ENCODE results near the gene CENPX.
A peak's percentile ranks its signal among the peaks of the same experiment; 100 is the strongest.

Gene CENPX

GRCh38 chr17:82033359-82034085 is 10.8 kb upstream of the CENPX start:
- H3K4me1 Mint-ChIP-seq, result peaks cover 16% of the 10 kb centered on the region
- H3K9me3 Mint-ChIP-seq, result no peaks in the 10 kb centered on the region
- TF ChIP-seq, protein P1, sequence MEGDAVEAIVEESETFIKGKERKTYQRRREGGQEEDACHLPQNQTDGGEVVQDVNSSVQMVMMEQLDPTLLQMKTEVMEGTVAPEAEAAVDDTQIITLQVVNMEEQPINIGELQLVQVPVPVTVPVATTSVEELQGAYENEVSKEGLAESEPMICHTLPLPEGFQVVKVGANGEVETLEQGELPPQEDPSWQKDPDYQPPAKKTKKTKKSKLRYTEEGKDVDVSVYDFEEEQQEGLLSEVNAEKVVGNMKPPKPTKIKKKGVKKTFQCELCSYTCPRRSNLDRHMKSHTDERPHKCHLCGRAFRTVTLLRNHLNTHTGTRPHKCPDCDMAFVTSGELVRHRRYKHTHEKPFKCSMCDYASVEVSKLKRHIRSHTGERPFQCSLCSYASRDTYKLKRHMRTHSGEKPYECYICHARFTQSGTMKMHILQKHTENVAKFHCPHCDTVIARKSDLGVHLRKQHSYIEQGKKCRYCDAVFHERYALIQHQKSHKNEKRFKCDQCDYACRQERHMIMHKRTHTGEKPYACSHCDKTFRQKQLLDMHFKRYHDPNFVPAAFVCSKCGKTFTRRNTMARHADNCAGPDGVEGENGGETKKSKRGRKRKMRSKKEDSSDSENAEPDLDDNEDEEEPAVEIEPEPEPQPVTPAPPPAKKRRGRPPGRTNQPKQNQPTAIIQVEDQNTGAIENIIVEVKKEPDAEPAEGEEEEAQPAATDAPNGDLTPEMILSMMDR (IDR thresholded peaks at IDR 0.05; ENCODE audit: unreplicated experiment in 3 of 3), result no peak
- no peaks in the 10 kb centered on the region for H3K36me3 Mint-ChIP-seq (ENCODE audit: low read depth)
- H3K27me3 Mint-ChIP-seq (ENCODE audit: low read depth), result peaks cover 17% of the 10 kb centered on the region
- peak overlapping the region; percentile 78 to 84 (median 78) for H3K4me3 Mint-ChIP-seq
- H3K27ac Mint-ChIP-seq, result no peak overlapping the region

- no peak overlapping the region for H3K27ac Mint-ChIP-seq
- no peaks in the 10 kb centered on the region for H3K36me3 Mint-ChIP-seq (ENCODE audit: low read depth)
- TF ChIP-seq, protein P1 (IDR thresholded peaks at IDR 0.05; ENCODE audit: unreplicated experiment in 3 of 3), result no peak
- H3K9me3 Mint-ChIP-seq, result no peaks in the 10 kb centered on the region
- H3K4me1 Mint-ChIP-seq, result peaks cover 9% of the 10 kb centered on the region
- H3K4me3 Mint-ChIP-seq, result peak overlapping the region; percentile 61 to 78 (median 66)
- H3K27me3 Mint-ChIP-seq (ENCODE audit: low read depth), result peaks cover 16% of the 10 kb centered on the region
Observed at GRCh38 chr17:82031885-82032627, 9.4 kb upstream of the CENPX start.

DNA sequence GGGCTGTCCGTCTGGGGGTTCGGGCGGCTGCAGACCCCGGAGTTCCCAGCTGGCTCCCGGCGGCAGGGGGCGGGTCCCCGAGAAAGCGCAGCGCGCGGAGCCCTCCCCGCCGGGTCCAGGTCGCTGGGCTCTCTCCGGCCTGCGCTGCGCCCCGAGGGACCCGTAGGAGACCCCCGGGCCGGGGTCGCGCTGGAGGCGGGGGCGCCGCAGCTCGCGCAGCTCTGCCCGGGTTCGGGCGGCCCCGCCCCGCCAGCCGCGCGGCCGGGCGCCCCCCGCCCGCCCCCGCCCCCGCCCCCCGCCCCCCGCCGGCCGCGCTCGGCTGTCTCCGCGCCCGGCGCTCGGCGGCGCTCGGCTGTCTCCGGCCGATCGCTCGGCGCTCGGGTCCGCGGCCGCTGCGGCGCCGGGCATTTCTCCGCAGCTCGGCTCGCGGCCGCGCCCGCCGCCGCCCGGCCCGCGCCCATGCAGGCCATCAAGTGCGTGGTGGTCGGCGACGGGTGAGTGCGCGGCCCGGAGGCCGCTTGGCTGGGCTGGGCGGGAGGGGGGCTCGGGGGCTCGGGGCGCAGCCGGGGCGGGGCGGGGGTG is 8.7 kb upstream of the CENPX start, which contains the start of gene RAC3:
TSS of gene RAC3 (plus strand) at position 376 of the 582 bp plus-strand sequence. CDS start at position 460, 84 bp downstream.
- peaks cover 16% of the 10 kb centered on the region for H3K27me3 Mint-ChIP-seq (ENCODE audit: low read depth)
- H3K9me3 Mint-ChIP-seq, result no peaks in the 10 kb centered on the region
- peaks cover 9% of the 10 kb centered on the region for H3K4me1 Mint-ChIP-seq
- H3K36me3 Mint-ChIP-seq (ENCODE audit: low read depth), result no peaks in the 10 kb centered on the region
- TF ChIP-seq, protein P1 (IDR thresholded peaks at IDR 0.05; ENCODE audit: unreplicated experiment in 3 of 3), result no peak
- no peak within 1 kb of the TSS for H3K27ac Mint-ChIP-seq
- H3K4me3 Mint-ChIP-seq, result peak within 1 kb of the TSS; percentile 83 to 84 (median 84)

DNA sequence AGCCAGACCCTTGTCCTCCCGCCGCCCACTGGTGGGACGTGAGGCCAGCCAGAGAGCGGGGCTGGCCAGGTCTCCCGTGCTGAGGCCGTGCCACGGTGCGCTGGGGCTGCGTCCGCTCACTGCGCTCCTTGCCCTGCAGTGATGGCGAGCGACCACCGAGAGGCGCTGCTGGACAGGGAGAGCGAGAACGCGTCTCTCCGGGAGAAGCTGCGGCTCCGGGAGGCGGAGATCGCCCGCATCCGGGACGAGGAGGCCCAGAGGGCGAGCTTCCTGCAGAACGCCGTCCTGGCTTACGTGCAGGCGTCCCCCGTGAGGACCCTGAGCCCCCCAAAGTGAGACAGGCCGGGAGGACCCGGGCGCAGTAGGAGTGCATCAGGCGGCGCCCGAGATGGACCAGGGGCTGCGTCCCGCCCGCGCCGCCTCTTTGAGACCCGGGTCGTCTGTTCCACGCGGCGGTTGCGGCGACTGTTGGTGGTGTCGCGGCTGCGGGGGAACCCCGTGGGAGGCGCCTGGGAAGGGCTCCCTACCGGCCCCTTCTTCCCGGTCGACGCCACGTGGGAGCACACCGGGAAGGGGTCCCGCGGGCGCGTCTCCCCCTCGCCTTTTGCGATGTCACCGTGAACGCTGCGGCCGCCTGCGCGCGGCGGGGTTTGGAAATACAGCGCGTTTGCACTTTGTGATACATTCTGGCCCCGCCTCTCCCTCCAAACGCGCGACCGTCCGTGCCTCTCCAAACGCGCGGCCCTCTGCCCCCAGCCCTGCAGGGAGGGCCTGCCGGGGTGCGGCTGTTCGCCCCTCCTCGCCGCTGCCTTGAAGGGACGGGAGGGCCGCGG is 8.0 kb upstream of the CENPX start:
- peak overlapping the region; percentile 83 to 84 (median 84) for H3K4me3 Mint-ChIP-seq
- peaks cover 9% of the 10 kb centered on the region for H3K4me1 Mint-ChIP-seq
- no peaks in the 10 kb centered on the region for H3K9me3 Mint-ChIP-seq
- no peaks in the 10 kb centered on the region for H3K36me3 Mint-ChIP-seq (ENCODE audit: low read depth)
- TF ChIP-seq, protein P1 (IDR thresholded peaks at IDR 0.05; ENCODE audit: unreplicated experiment in 3 of 3), result peak; percentile 92 to 95 (median 93)
- H3K27me3 Mint-ChIP-seq (ENCODE audit: low read depth), result peaks cover 16% of the 10 kb centered on the region
- no peak overlapping the region for H3K27ac Mint-ChIP-seq

DNA sequence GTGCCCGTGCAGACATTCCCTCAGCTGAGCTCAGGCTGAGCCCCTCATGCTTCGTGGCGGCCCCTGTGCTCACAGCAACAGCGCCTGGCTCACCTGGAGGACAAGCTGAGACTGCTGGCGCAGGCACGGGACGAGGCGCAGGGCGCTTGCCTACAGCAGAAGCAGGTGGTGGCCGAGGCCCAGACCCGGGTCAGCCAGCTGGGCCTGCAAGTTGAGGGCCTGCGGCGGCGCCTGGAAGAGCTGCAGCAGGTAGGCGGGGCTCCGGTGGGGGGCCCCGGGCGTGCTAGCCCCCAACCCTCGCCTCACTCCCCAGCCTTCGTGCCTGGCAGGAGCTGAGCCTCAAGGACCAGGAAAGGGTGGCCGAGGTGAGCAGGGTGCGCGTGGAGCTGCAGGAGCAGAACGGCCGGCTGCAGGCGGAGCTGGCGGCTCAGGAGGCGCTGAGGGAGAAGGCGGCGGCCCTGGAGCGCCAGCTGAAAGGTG is 7.4 kb upstream of the CENPX start:
- Mint-ChIP-seq H3K36me3 (ENCODE audit: low read depth) (no peaks in the 10 kb centered on the region), H3K27ac (no peak overlapping the region), H3K4me3 (peak overlapping the region in 2 of 3 experiments; percentile 75 to 80), H3K4me1 (peaks cover 2% of the 10 kb centered on the region), H3K27me3 (ENCODE audit: low read depth) (peaks cover 14% of the 10 kb centered on the region), H3K9me3 (no peaks in the 10 kb centered on the region)
- TF ChIP-seq, protein P1 (IDR thresholded peaks at IDR 0.05; ENCODE audit: unreplicated experiment in 3 of 3), result no peak

Data from nephron (organoid).